Fibroblast of the aortic adventitia (primary cell): ENCODE measurements around the gene ATXN7L1. TPM values are rescaled to one million over a fixed set of nuclear protein-coding genes. Genes with fewer than 3 reads are reported as not detected.
A peak's percentile ranks its signal among the peaks of the same experiment; 100 is the strongest.

ENCODE experiments used
- DNase-seq: peaks from one replicate; pipeline ENCODE4 v3.0.0-alpha.2; 2010; ENCODE audit warnings: low read depth
- H3K4me3 ChIP-seq: 2 replicates; pipeline ENCODE4 v1.5.1; 2011; ENCODE audit warnings: low read depth, mild to moderate bottlenecking, control low read depth, low read length, moderate library complexity
- CTCF ChIP-seq: IDR thresholded peaks from 2 replicates; pipeline ENCODE4 v1.5.1; 2011; ENCODE audit warnings: mild to moderate bottlenecking, low read length, control low read depth, inconsistent platforms; ENCODE audit not compliant: insufficient read depth
- total RNA-seq: library from RNA; depleted of rRNA; stranded (reverse); fragments of >200 nt; gene quantifications from 2 replicates; pipeline ENCODE4 v1.2.3, GENCODE V29; 2012; ENCODE audit warnings: low replicate concordance

Gene ATXN7L1
- total RNA-seq, 1 donor, result 13.8 TPM

- H3K4me3 ChIP-seq, result no peak overlapping the region
- peak; percentile 41 for DNase-seq
- TF ChIP-seq CTCF, result no peak
Measured at GRCh38 chr7:105829681-105830322, 46.6 kb downstream of the ATXN7L1 start.

GRCh38 chr7:105828141-105828540, 48.3 kb downstream of the ATXN7L1 start:
- H3K4me3 ChIP-seq, result no peak overlapping the region
- DNase-seq, result no peak
- TF ChIP-seq CTCF, result no peak

- no peak for DNase-seq
- no peak for TF ChIP-seq CTCF
- H3K4me3 ChIP-seq, result no peak overlapping the region
Measured at GRCh38 chr7:105827151-105827875, 49.1 kb downstream of the ATXN7L1 start.

GRCh38 chr7:105826143-105826542, 50.3 kb downstream of the ATXN7L1 start:
- DNase-seq, result peak; percentile 85
- no peak for TF ChIP-seq CTCF
- no peak overlapping the region for H3K4me3 ChIP-seq

- no peak for DNase-seq
- H3K4me3 ChIP-seq, result no peak overlapping the region
- no peak for TF ChIP-seq CTCF
Measured at GRCh38 chr7:105825371-105825770, 51.0 kb downstream of the ATXN7L1 start.

- no peak overlapping the region for H3K4me3 ChIP-seq
- no peak for TF ChIP-seq CTCF
- peak; percentile 65 for DNase-seq
Measured at GRCh38 chr7:105822806-105823205, 53.6 kb downstream of the ATXN7L1 start.
